ENCODE measurements around the gene SHISA4. TPM values are rescaled to one million over a fixed set of nuclear protein-coding genes. Genes with fewer than 3 reads are reported as not detected.

Gene SHISA4
- total and polyA plus RNA-seq, 2 of the 8 experiments (the other 6 are each of a cell fraction or from before 2014, with no cell fraction given), result 7.8 to 28.9 TPM

GRCh38 chr1:201849372-201850052 is 39.2 kb upstream of the SHISA4 start (continued):
- TF ChIP-seq SRF (IDR thresholded peaks at IDR 0.05; ENCODE audit: low read depth, low read length), result no peak

Measured in H1 (cell line).